HL-60 (cell line): ENCODE data around the gene TBCCD1.
A peak's percentile ranks its signal among the peaks of the same experiment; 100 is the strongest.

Experiments used
- DNase-seq, 2 experiments: peaks; one replicate each; pipeline ENCODE4 v3.0.0-alpha.2; 2010 to 2020; ENCODE audit warnings: low read depth in 1 of 2, low spot score in 1 of 2
- H3K27ac ChIP-seq: fragments of 250-450 bp; sonication (Bioruptor Pico); replicated peaks from 2 replicates; pipeline ENCODE4 v1.5.1; 2020; ENCODE audit warnings: mild to moderate bottlenecking, moderate library complexity
- H3K27me3 ChIP-seq: fragments of 250-450 bp; sonication (Bioruptor Pico); 2 replicates; pipeline ENCODE4 v1.5.1; 2021; ENCODE audit warnings: mild to moderate bottlenecking, moderate library complexity; ENCODE audit not compliant: insufficient read depth, poor library complexity, severe bottlenecking
- H3K4me3 ChIP-seq: replicated peaks from 2 replicates; pipeline ENCODE4 v1.5.1; 2011; ENCODE audit warnings: mild to moderate bottlenecking, control low read depth, low read length; ENCODE audit not compliant: insufficient read depth
- CTCF ChIP-seq: IDR thresholded peaks from one replicate; pipeline ENCODE4 v1.5.1; 2011; ENCODE audit warnings: low read length, control low read depth, inconsistent platforms; ENCODE audit not compliant: insufficient read depth
- GABPA ChIP-seq: IDR thresholded peaks from 2 replicates; pipeline ENCODE4 v1.6.1; 2012; ENCODE audit warnings: low read depth
- POLR2AphosphoS5 ChIP-seq: IDR thresholded peaks from 2 replicates; pipeline ENCODE4 v1.6.1; 2012; ENCODE audit warnings: low read depth
- REST ChIP-seq: IDR thresholded peaks from 2 replicates; pipeline ENCODE4 v1.6.1; 2012; ENCODE audit warnings: low read depth; ENCODE audit not compliant: insufficient replicate concordance
- SPI1 ChIP-seq: IDR thresholded peaks from 2 replicates; pipeline ENCODE4 v1.6.1; 2012; ENCODE audit warnings: low read depth, mild to moderate bottlenecking, borderline replicate concordance

The TBCCD1 gene

GRCh38 chr3:186540835-186541226 lies 26.3 kb downstream of the TBCCD1 start:
- H3K27ac ChIP-seq, result no peak overlapping the region
- H3K4me3 ChIP-seq, result no peak overlapping the region
- TF ChIP-seq CTCF, result no peak
- TF ChIP-seq POLR2AphosphoS5, result no peak
- no peak for TF ChIP-seq SPI1
- no peak for TF ChIP-seq REST
- no peak for TF ChIP-seq GABPA
- DNase-seq, result no peak
- no peaks in the 10 kb centered on the region for H3K27me3 ChIP-seq

GRCh38 chr3:186540221-186540834 lies 26.8 kb downstream of the TBCCD1 start:
- no peak overlapping the region for H3K4me3 ChIP-seq
- DNase-seq, result peak; percentile 27 to 74
- no peak overlapping the region for H3K27ac ChIP-seq
- TF ChIP-seq SPI1 (no peak), CTCF (peak; percentile 34)
- H3K27me3 ChIP-seq, result no peaks in the 10 kb centered on the region

DNA sequence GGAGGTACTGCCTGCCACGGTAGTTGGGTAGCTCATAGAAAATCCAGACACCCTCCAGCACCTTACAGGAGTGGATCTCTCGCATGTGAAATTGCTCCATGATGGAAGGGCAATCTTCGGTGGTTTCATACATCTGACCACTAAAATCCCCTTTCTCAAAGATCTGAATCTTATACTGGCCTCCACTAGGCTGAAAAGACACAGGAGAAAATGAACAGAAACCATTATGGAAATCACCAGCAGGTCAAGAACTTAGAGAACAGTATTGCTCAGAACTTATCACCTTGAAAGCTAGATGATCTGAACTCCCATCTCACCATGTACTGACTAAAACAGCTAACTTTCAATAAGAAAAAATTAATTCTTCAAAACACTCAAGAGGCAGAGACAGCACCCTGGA lies 28.4 kb downstream of the TBCCD1 start:
- H3K27ac ChIP-seq, result no peak overlapping the region

More for the DNA sequence above, 28.4 kb downstream of the TBCCD1 start:
- Histone ChIP-seq H3K4me3 (no peak overlapping the region), H3K27me3 (no peaks in the 10 kb centered on the region)
- DNase-seq, result no peak
- TF ChIP-seq REST, result no peak
- no peak for TF ChIP-seq GABPA
- TF ChIP-seq CTCF, result no peak
- TF ChIP-seq POLR2AphosphoS5, result no peak
- no peak for TF ChIP-seq SPI1
